Breast epithelium (tissue), 4 donors: ENCODE results near the gene FSD1. TPM values are rescaled to one million over a fixed set of nuclear protein-coding genes. Genes with fewer than 3 reads are reported as not detected.

ENCODE experiments used
- DNase-seq, 2 donors: peaks; one replicate each; pipeline ENCODE4 v3.0.0-alpha.2; 2019; ENCODE audit warnings: low spot score in 2 of 2
- H3K27ac ChIP-seq, 2 donors: fragments of 200-600 bp; sonication (generic) in 1 of 2; one replicate each; pipeline ENCODE4 v1.5.1; 2016 to 2019; ENCODE audit warnings: mild to moderate bottlenecking in 1 of 2
- H3K27me3 ChIP-seq, 2 donors: fragments of 200-600 bp; sonication (generic) in 1 of 2; one replicate each; pipeline versions ENCODE4 v1.5.1 to v1.6.0; 2017 to 2019; ENCODE audit warnings: control low read depth in 1 of 2, mild to moderate bottlenecking in 1 of 2
- H3K36me3 ChIP-seq: fragments of 200-600 bp; one replicate; pipeline ENCODE4 v1.5.1; 2019
- H3K4me1 ChIP-seq, 2 donors: fragments of 200-600 bp; sonication (generic); one replicate each; pipeline ENCODE4 v1.5.1; 2016 to 2019; ENCODE audit warnings: control low read depth in 1 of 2
- H3K4me3 ChIP-seq, 3 donors: fragments of 200-600 bp; sonication (generic); 1 replicate in 2 of 3; 2 replicates in 1 of 3; pipeline ENCODE4 v1.5.1; 2016 to 2019; ENCODE audit warnings: mild to moderate bottlenecking in 3 of 3, moderate library complexity in 2 of 3
- H3K9me3 ChIP-seq, 2 donors: fragments of 200-600 bp; sonication (generic) in 1 of 2; one replicate each; pipeline ENCODE4 v1.5.1; 2016 to 2019; ENCODE audit warnings: control low read depth in 1 of 2
- CTCF ChIP-seq, 3 donors: fragments of 450-650 bp; IDR thresholded peaks; one replicate each; pipeline ENCODE4 v1.5.1; 2016 to 2017; ENCODE audit warnings: antibody characterized with exemption in 3 of 3, mild to moderate bottlenecking in 3 of 3, moderate library complexity in 3 of 3
- POLR2A ChIP-seq: fragments of 450-650 bp; IDR thresholded peaks from one replicate; pipeline ENCODE4 v1.6.1; 2016; ENCODE audit warnings: antibody characterized with exemption, mild to moderate bottlenecking, moderate library complexity
- POLR2AphosphoS5 ChIP-seq, 3 donors: sonication (generic); formaldehyde crosslinking; IDR thresholded peaks; one replicate each; pipeline ENCODE4 v1.6.1; 2017; ENCODE audit warnings: antibody characterized with exemption in 3 of 3
- intact Hi-C: fragments of 100-400 bp; cut with DNase I; formaldehyde crosslinking; loops from one replicate; pipeline ENCODE4 v1.15.1; 2023; ENCODE audit warnings: low total_unique reads
- total RNA-seq, 3 donors: library from RNA; depleted of rRNA; stranded (reverse); fragments of >200 nt; gene quantifications; one replicate each; pipeline ENCODE4 v1.1.0, GENCODE V29; 2016

FSD1 gene
- total RNA-seq, 3 donors from 2014 or later, result 0.88 TPM; not detected in 2

DNA sequence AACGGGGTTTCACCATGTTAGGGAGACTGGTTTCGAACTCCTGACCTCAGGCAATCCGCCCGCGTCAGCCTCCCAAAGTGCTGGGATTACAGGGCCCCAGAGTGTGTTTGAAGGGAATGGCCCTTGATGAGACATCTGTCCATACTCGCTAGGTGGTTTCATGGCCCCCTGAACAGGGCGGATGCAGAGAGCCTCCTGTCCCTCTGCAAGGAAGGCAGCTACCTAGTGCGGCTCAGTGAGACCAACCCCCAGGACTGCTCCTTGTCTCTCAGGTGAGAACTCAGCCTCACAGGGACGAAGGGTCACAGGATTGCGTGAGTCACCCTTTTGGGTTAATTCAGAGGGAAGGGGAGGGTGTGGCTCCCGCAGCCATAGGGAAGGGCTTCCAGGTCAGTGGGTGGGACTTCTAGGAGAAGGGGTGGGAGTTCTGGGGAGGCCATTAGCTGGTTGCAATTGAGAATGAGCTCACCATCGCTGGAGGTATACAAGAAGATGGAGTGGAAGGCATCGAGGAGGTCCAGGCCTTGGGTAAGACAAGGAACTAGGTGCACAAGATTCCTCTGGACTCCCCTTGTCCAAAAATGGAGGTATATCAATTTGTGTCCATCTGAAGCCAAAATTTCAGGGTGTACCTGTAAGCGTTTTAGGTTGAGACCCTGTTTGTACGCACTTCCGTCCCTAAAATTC is 16.2 kb upstream of the FSD1 start:
- TF ChIP-seq POLR2AphosphoS5 (IDR thresholded peaks at IDR 0.05) (no peak), POLR2A (no peak), CTCF (IDR thresholded peaks at IDR 0.05) (no peak)
- intact Hi-C loops, result no loop called here
- Histone ChIP-seq H3K9me3 (no peaks in the 10 kb centered on the region), H3K4me1 (no peaks in the 10 kb centered on the region), H3K27ac (no peak overlapping the region), H3K27me3 (peaks cover 0 to 16% of the 10 kb centered on the region in 2 donors), H3K4me3 (no peak overlapping the region), H3K36me3 (no peaks in the 10 kb centered on the region)
- no peak for DNase-seq

GRCh38 chr19:4291184-4291732 is 13.1 kb upstream of the FSD1 start:
- TF ChIP-seq POLR2AphosphoS5 (IDR thresholded peaks at IDR 0.05) (no peak), POLR2A (no peak), CTCF (IDR thresholded peaks at IDR 0.05) (no peak)
- Histone ChIP-seq H3K27ac (no peak overlapping the region), H3K4me1 (no peaks in the 10 kb centered on the region), H3K4me3 (no peak overlapping the region), H3K9me3 (no peaks in the 10 kb centered on the region), H3K27me3 (peaks cover 0 to 4% of the 10 kb centered on the region in 2 donors), H3K36me3 (no peaks in the 10 kb centered on the region)
- intact Hi-C loops, result no loop called here
- DNase-seq, result no peak

DNA sequence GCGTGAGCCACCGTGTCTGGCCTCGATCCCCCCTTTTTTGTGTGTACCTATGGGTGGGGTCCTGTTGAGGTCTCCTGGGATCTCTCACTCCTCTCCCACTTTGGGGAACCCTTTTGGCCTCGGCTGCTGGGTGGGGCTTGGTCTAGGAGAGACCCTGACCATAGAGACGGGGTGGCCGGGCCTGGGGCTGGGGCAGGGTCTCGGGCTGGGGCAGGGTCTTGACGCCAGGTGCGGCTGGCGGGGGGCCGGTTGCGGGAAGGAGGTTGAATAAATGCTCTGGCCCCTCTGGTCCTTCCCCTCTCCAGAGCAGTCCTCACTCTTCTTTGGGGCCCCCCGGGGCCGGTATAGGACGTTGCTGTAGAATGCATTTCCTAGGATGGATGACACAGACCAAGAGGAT is 11.9 kb upstream of the FSD1 start:
- peaks cover 0 to 4% of the 10 kb centered on the region in 2 donors for H3K27me3 ChIP-seq
- no peaks in the 10 kb centered on the region for H3K4me1 ChIP-seq
- intact Hi-C loops, result no loop called here
- H3K9me3 ChIP-seq, result no peaks in the 10 kb centered on the region
- no peak overlapping the region for H3K27ac ChIP-seq
- DNase-seq, result no peak
- TF ChIP-seq CTCF (IDR thresholded peaks at IDR 0.05) (no peak), POLR2AphosphoS5 (IDR thresholded peaks at IDR 0.05) (no peak), POLR2A (no peak)
- H3K36me3 ChIP-seq, result no peaks in the 10 kb centered on the region
- H3K4me3 ChIP-seq, result no peak overlapping the region

DNA sequence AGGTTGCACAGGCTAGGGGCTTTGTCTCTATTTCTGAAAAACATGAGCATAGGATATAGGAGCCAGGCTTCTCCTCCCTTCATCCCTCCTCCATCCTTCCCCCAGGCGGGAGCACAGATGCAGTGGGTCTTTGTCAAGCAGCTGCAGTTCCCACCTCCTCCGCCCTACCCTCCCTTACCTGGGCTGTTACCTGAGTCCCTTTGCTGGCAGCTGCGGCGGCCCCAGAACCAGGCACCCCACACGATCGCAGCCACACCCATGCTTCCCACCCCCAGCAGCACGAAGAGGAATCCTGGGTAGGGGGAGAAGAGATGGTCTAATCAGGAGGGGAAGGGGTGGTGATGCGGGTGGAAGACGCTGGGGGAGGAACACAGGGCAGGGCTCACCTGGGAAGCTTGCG is 10.0 kb upstream of the FSD1 start:
- no peak overlapping the region for H3K27ac ChIP-seq
- no peak for DNase-seq
- H3K27me3 ChIP-seq, result peaks cover 0 to 4% of the 10 kb centered on the region in 2 donors
- intact Hi-C loops, result no loop called here
- no peak overlapping the region for H3K4me3 ChIP-seq
- TF ChIP-seq CTCF (IDR thresholded peaks at IDR 0.05) (no peak), POLR2A (no peak), POLR2AphosphoS5 (IDR thresholded peaks at IDR 0.05) (no peak)
- H3K36me3 ChIP-seq, result no peaks in the 10 kb centered on the region
- no peaks in the 10 kb centered on the region for H3K9me3 ChIP-seq
- no peaks in the 10 kb centered on the region for H3K4me1 ChIP-seq

DNA sequence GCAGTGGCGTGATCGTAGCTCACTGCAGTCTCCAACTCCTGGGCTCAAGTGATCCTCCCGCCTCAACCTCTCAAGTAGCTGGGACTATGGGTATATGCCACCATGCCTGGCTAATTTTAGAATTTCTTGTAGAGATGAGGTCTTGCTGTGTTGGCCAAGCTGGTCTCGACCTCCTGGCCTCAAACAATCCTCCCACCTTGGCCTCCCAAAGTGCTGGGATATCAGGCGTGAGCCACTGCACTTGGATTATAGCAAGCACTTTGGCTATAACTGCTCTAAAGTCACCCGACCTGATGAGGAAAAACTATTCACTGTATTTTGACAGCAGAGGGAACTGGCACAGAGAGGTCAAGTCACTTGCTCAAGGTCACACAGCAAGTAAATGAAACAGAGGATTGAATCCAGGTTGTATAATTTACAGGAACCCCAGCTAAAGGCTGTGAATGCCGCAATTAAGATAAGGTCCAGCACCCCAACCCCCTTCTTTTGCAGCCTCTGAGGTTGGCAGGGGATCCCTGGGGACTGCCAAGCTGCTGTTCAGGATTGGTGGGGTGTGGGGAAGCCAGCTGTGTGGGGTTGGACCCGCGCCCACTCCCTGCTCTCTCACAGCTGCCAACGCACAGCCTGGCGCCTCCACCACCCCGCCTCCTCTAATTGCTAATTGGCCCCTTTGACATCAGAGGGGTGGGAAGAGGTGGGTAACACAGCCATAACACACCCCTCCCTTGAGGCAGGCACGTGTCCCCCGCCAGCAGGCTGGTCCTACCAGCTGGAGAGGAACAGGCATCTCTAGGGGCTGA is 8.2 kb upstream of the FSD1 start:
- no peak for TF ChIP-seq CTCF (IDR thresholded peaks at IDR 0.05)
- no peak for TF ChIP-seq POLR2AphosphoS5 (IDR thresholded peaks at IDR 0.05)
- TF ChIP-seq POLR2A, result no peak
- Histone ChIP-seq H3K4me1 (no peaks in the 10 kb centered on the region), H3K9me3 (no peaks in the 10 kb centered on the region), H3K27me3 (peaks cover 0 to 4% of the 10 kb centered on the region in 2 donors), H3K4me3 (no peak overlapping the region), H3K36me3 (no peaks in the 10 kb centered on the region), H3K27ac (no peak overlapping the region)
- intact Hi-C loops, result no loop called here
- no peak for DNase-seq
